Heart left ventricle (tissue), 16 donors: Measurements from ENCODE around the gene PRSS1. TPM values are rescaled to one million over a fixed set of nuclear protein-coding genes. Genes with fewer than 3 reads are reported as not detected.

Source experiments
- ATAC-seq, 4 donors: fragments of 200-7000 bp; cut with Tn5 transposase; one replicate each; pipeline ENCODE4 v1.9.1; 2020 to 2022; ENCODE audit warnings: moderate library complexity in 4 of 4, mild to moderate bottlenecking in 3 of 4, moderate number of reproducible peaks in 1 of 4
- DNase-seq, 5 donors: peaks; one replicate each; pipeline ENCODE4 v3.0.0-alpha.2; 2020
- H3K27ac ChIP-seq, 12 donors: fragments of 200-600 bp; sonication (generic) in 4 of 12; one replicate each; pipeline versions ENCODE4 v1.5.0 to v1.8.0; 2016 to 2022; ENCODE audit warnings: mild to moderate bottlenecking in 2 of 12
- H3K27me3 ChIP-seq, 9 donors: fragments of 200-600 bp; sonication (generic) in 2 of 9; one replicate each; pipeline versions ENCODE4 v1.5.1 to v1.8.0; 2016 to 2022; ENCODE audit warnings: mild to moderate bottlenecking in 3 of 9
- H3K36me3 ChIP-seq, 9 donors: fragments of 200-600 bp; sonication (generic) in 2 of 9; one replicate each; pipeline versions ENCODE4 v1.5.0 to v1.8.0; 2018 to 2022; ENCODE audit warnings: mild to moderate bottlenecking in 2 of 9
- H3K4me1 ChIP-seq, 12 donors: fragments of 200-600 bp; sonication (generic) in 4 of 12; one replicate each; pipeline versions ENCODE4 v1.5.0 to v1.8.0; 2016 to 2022; ENCODE audit warnings: mild to moderate bottlenecking in 3 of 12
- H3K4me3 ChIP-seq, 12 donors: fragments of 200-600 bp; sonication (generic) in 4 of 12; one replicate each; pipeline versions ENCODE4 v1.5.0 to v1.8.0; 2017 to 2022; ENCODE audit warnings: mild to moderate bottlenecking in 9 of 12, moderate library complexity in 4 of 12
- H3K9me3 ChIP-seq, 12 donors: fragments of 200-600 bp; sonication (generic) in 4 of 12; one replicate each; pipeline versions ENCODE4 v1.5.0 to v1.8.0; 2016 to 2022; ENCODE audit warnings: mild to moderate bottlenecking in 1 of 12
- POLR2A ChIP-seq, 2 donors: fragments of 450-650 bp; IDR thresholded peaks; one replicate each; pipeline ENCODE4 v1.6.1; 2017; ENCODE audit warnings: antibody characterized with exemption in 2 of 2, mild to moderate bottlenecking in 2 of 2, moderate library complexity in 2 of 2
- WGBS, 4 donors: extraction: QIAGEN DNeasy Blood & Tissue Kit in 2 of 4; methylation state at CpG; one replicate each; pipeline versions ENCODE4 v1.1.5 to v1.1.7; 2013 to 2018; 5-methylcytosine and 5-hydroxymethylcytosine counted together
- intact Hi-C, 10 donors: fragments of 100-400 bp; cut with DNase I; formaldehyde crosslinking; loops; one replicate each; pipeline versions ENCODE4 v1.11.1 to v1.14.2; 2022
- polyA plus RNA-seq, 2 donors: library from polyadenylated mRNA; stranded (reverse); fragments of 200-250 nt; gene quantifications; one replicate each; pipeline ENCODE4 v1.2.3, GENCODE V29; 2013
- total RNA-seq, 9 donors: library from RNA; depleted of rRNA in 2 of 9; stranded (reverse); fragments of >200 nt in 2 of 9; fragmentation: NEBNext Ultra II Directional in 3 of 9; extraction: Animal tissue kit (Norgen Biotek cat#: 25700) in 3 of 9; gene quantifications; one replicate each; pipeline versions ENCODE4 v1.1.0 to v1.2.4, GENCODE V29; 2016 to 2023
- TF ChIP-seq, protein P1 (sequence below), 12 donors: fragments of 200-600 bp; sonication (generic) in 4 of 12; IDR thresholded peaks; one replicate each; pipeline versions ENCODE4 v1.5.0 to v1.8.0; 2018 to 2022; ENCODE audit warnings: antibody characterized with exemption in 12 of 12, mild to moderate bottlenecking in 5 of 12
- donor health status: ischemic (EF 13 %, LVEDD 7.1; RV severe dilation, severe dysfunction).
- donor health status: healthy with polysubstance abuse.
- donor health status: DM: no; HTN: yes; CAD: no.
- donor health status: DM: no; HTN: no; CAD: no.
- donor health status: ischemic (EF 25% LVEDD 6.9; RV normal size, moderate dysfunction).
- donor health status: ischemic (EF 25% LVEDD 5.7; RV mildly dilated, moderate dysfunction).
- donor health status: healthy.
- donor health status: DM: yes; HTN: yes; CAD: no.
- donor health status: ischemic (EF 35%, LVEDD 5.7; RV mildly dilated, moderate dysfunction).
- donor health status: nonischemic (EF 11% LVEDD 7.7; RV severe dilation, severe dysfunction).
- donor health status: DM: yes; HTN: yes; CAD: no.
- donor health status: PGD.
- donor health status: ischemic (EF 29% LVEDD 5.4; RV normal size, mild dysfunction).
- donor health status: nonischemic (EF 23%, LVEDD 6.1; RV moderate dilation, normal function).

PRSS1 gene
- total and polyA plus RNA-seq, 11 donors: 1.3 to 4.3 (median 3.0) TPM; not detected in 5

DNA sequence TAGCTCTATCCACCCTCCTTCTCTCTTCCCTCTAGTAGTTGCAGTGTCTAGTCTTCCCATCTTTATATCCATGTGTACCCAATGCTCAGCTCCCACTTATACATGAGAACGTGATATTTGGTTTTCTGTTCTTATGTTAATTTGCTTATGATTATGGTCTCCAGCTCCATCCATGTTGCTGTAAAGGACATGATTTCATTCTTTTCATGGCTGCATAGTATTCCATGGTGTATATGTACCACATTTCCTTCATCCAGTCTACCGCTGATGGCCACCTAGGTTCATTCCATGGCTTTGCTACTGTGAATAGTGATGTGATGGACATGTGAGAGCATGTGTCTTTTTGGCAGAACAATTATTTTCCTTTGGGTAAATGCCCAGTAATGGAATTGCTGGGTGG is 28.0 kb downstream of the PRSS1 start:
- Histone ChIP-seq H3K9me3 (no peaks in the 10 kb centered on the region), H3K4me3 (no peak overlapping the region), H3K27ac (no peak overlapping the region), H3K27me3 (peaks cover 0 to 8% (median 0%) of the 10 kb centered on the region in 9 donors), H3K36me3 (no peaks in the 10 kb centered on the region), H3K4me1 (peaks cover 0 to 9% (median 0%) of the 10 kb centered on the region in 12 donors)
- 89 to 98% (median 92%) methylated on average over 2 of the region's 2 CpGs for WGBS, 4 donors
- TF ChIP-seq, protein P1, sequence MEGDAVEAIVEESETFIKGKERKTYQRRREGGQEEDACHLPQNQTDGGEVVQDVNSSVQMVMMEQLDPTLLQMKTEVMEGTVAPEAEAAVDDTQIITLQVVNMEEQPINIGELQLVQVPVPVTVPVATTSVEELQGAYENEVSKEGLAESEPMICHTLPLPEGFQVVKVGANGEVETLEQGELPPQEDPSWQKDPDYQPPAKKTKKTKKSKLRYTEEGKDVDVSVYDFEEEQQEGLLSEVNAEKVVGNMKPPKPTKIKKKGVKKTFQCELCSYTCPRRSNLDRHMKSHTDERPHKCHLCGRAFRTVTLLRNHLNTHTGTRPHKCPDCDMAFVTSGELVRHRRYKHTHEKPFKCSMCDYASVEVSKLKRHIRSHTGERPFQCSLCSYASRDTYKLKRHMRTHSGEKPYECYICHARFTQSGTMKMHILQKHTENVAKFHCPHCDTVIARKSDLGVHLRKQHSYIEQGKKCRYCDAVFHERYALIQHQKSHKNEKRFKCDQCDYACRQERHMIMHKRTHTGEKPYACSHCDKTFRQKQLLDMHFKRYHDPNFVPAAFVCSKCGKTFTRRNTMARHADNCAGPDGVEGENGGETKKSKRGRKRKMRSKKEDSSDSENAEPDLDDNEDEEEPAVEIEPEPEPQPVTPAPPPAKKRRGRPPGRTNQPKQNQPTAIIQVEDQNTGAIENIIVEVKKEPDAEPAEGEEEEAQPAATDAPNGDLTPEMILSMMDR (IDR thresholded peaks at IDR 0.05): no peak
- no peak for TF ChIP-seq POLR2A (IDR thresholded peaks at IDR 0.05)
- intact Hi-C loops: loop anchor here in 1 of 10 donors (5.0 kb wide), 1 partner anchor 60 kb away; no protein-coding TSS in a partner anchor
- ATAC-seq (no peak), DNase-seq (no peak)

DNA sequence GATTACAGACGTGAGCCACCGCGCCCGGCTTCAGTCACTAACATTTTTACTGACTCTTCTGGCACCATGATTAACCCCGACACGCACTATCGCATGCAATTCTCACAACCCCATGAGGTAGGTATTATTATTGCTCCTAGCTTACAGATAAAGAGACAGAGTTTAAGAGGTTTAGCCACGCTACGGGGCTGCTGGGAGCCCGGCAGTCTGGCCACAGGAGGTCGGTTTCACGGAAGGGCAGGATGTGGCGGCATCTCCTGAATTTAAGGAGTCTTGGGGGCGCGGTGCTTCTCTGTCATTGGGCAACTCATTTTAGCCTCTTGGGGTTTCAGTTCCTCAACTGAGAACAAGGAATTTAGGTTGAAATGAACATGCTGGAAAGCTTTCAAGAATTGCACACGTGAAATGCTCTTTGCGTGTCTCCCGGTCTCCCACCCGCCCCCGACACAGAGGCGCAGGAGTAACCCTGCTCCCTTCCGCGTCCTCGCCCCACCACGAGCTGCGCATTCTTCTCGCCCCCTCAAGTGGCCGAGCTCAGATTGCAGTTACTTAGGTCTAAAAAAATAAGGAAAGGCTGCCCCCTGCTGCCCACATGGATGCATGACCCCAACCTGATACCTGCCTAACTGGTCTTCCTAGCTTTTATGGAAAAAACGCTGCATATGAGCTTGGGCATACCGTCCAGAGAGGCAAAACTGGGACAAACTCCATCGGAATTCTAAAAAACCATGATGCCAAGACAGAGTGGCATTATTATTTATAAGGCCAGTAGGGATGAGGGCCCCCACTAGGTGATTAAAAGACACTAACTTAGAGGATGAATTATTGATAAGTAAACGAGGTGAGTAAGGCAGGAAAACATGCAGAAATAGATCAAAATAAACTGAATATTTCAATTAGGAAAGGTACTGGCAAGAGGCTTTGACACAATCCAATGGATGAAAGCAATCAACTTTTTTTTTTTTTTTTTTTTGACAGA is 33.9 kb downstream of the PRSS1 start:
- Histone ChIP-seq H3K27me3 (peaks cover 0 to 16% (median 0%) of the 10 kb centered on the region in 9 donors), H3K27ac (no peak overlapping the region), H3K4me3 (peak overlapping the region; percentile 7 to 53 (median 38)), H3K4me1 (peaks cover 0 to 4% (median 0%) of the 10 kb centered on the region in 12 donors), H3K36me3 (no peaks in the 10 kb centered on the region), H3K9me3 (no peaks in the 10 kb centered on the region)
- DNase-seq (peak; percentile 81 to 88 (median 86)), ATAC-seq (peak; percentile 79 to 95 (median 88))
- TF ChIP-seq POLR2A (IDR thresholded peaks at IDR 0.05): peak in 1 of 2 donors; percentile 19
- TF ChIP-seq, protein P1 (IDR thresholded peaks at IDR 0.05): peak; percentile 75 to 96 (median 88)
- WGBS, 4 donors: 9 to 11% (median 9%) methylated on average over 32 of the region's 32 CpGs
- intact Hi-C loops: loop anchor here in 9 of 10 donors (1.0 to 10.0 kb wide), 12 partner anchors 70 to 178 kb away; no protein-coding TSS in a partner anchor

DNA sequence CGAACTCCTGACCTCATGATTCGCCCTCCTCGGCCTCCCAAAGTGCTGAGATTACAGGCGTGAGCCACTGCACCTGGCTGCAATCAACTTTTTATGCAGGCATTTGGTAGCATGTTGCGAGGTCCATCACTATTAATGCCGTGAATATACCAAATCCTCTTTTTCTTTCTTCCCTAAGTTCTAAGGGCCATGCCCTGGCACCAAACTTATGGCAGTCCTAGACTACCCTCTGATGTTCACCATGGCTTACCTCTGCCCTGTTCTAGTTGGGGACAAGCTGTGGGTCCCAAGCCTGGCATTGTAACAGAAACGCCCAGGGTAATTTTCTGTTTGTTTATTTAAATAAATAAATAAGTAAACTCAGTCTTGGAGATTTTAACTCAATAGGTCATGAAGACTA is 34.8 kb downstream of the PRSS1 start:
- intact Hi-C loops: loop anchor here in 8 of 10 donors (2.0 to 10.0 kb wide), 7 partner anchors 72 to 179 kb away; no protein-coding TSS in a partner anchor
- Histone ChIP-seq H3K27me3 (peaks cover 0 to 16% (median 0%) of the 10 kb centered on the region in 9 donors), H3K4me3 (no peak overlapping the region), H3K27ac (no peak overlapping the region), H3K4me1 (peaks cover 0 to 4% (median 0%) of the 10 kb centered on the region in 12 donors), H3K36me3 (no peaks in the 10 kb centered on the region), H3K9me3 (no peaks in the 10 kb centered on the region)
- ATAC-seq (no peak), DNase-seq (no peak)
- WGBS, 4 donors: 79 to 84% (median 82%) methylated on average over 7 of the region's 7 CpGs
- TF ChIP-seq POLR2A (IDR thresholded peaks at IDR 0.05): no peak
- TF ChIP-seq, protein P1 (IDR thresholded peaks at IDR 0.05): no peak

DNA sequence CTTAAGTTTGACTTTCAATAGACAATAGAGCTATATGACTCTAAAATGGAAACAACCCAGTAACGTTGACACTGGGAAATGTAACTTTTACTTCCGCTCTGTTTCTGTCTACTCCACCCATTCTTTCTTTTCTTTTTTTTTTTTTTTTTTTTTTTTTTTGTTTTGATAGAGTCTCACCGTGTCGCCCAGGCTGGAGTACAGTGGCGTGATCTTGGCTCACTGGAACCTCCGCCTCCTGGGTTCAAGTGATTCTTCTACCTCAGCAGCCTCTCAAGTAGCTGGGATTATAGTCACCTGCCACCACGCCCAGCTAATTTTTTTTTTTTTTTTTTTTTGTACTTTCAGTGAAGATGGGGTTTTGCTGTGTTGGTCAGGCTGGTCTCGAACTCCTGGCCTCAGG is 35.4 kb downstream of the PRSS1 start:
- WGBS, 4 donors: 77 to 83% (median 80%) methylated on average over 8 of the region's 8 CpGs
- intact Hi-C loops: loop anchor here in 9 of 10 donors (2.0 to 10.0 kb wide), 7 partner anchors 72 to 180 kb away; no protein-coding TSS in a partner anchor
- no peak overlapping the region for H3K4me3 ChIP-seq
- H3K27me3 ChIP-seq: peaks cover 0 to 16% (median 0%) of the 10 kb centered on the region in 9 donors
- no peaks in the 10 kb centered on the region for H3K9me3 ChIP-seq
- DNase-seq (no peak), ATAC-seq (no peak)
- H3K36me3 ChIP-seq: no peaks in the 10 kb centered on the region
- peak overlapping the region in 1 of 12 donors; percentile 0 for H3K27ac ChIP-seq
- peaks cover 0 to 4% (median 0%) of the 10 kb centered on the region in 12 donors for H3K4me1 ChIP-seq
- TF ChIP-seq POLR2A (IDR thresholded peaks at IDR 0.05): no peak
- TF ChIP-seq, protein P1 (IDR thresholded peaks at IDR 0.05): no peak
